Mucosa of rectum (tissue), 2 donors: ENCODE measurements around the gene PCDHA12.
"Not testable (repeated sequence)": the region's sequence is repeated elsewhere in the genome, so short reads cannot be mapped to it uniquely, and the experiment has no call there.

Experiments used
- H3K27ac ChIP-seq, 2 donors: one replicate each; pipeline ENCODE4 v1.7.0; 2013; ENCODE audit warnings: inconsistent platforms in 2 of 2, low read depth in 2 of 2, low read length in 2 of 2
- H3K27me3 ChIP-seq, 2 donors: one replicate each; pipeline ENCODE4 v1.7.0; 2013; ENCODE audit warnings: low read length in 2 of 2; ENCODE audit not compliant: control insufficient read depth in 2 of 2, insufficient read depth in 2 of 2
- H3K36me3 ChIP-seq, 2 donors: one replicate each; pipeline ENCODE4 v1.7.0; 2013; ENCODE audit warnings: low read length in 2 of 2; ENCODE audit not compliant: control insufficient read depth in 2 of 2, insufficient read depth in 2 of 2
- H3K4me1 ChIP-seq, 2 donors: one replicate each; pipeline ENCODE4 v1.7.0; 2013; ENCODE audit warnings: low read length in 2 of 2, mild to moderate bottlenecking in 1 of 2; ENCODE audit not compliant: control insufficient read depth in 2 of 2, insufficient read depth in 2 of 2
- H3K4me3 ChIP-seq, 2 donors: one replicate each; pipeline ENCODE4 v1.7.0; 2013; ENCODE audit warnings: low read length in 2 of 2
- H3K9ac ChIP-seq, 2 donors: one replicate each; pipeline ENCODE4 v1.7.0; 2013; ENCODE audit warnings: low read length in 2 of 2, low read depth in 1 of 2, mild to moderate bottlenecking in 1 of 2
- H3K9me3 ChIP-seq, 2 donors: one replicate each; pipeline ENCODE4 v1.7.0; 2013; ENCODE audit warnings: low read length in 2 of 2; ENCODE audit not compliant: control insufficient read depth in 2 of 2
- donor health status: healthy.
- donor health status: Normal muscosa, but diverticular disease.

Gene PCDHA12

GRCh38 chr5:140875085-140876065, at the start of gene PCDHA12:
TSS of gene PCDHA12 (plus strand) at chr5:140875308. CDS start at chr5:140875473, 165 bp downstream.
- Histone ChIP-seq H3K9ac (no peak within 1 kb of the TSS), H3K4me1 (no peaks in the 10 kb centered on the region), H3K4me3 (no peak within 1 kb of the TSS), H3K27ac (no peak within 1 kb of the TSS), H3K36me3 (no peaks in the 10 kb centered on the region), H3K27me3 (no peaks in the 10 kb centered on the region), H3K9me3 (peaks cover 11 to 12% of the 10 kb centered on the region in 2 donors)

GRCh38 chr5:140827704-140828361, 47.3 kb upstream of the PCDHA12 start, which contains the start of gene PCDHA6:
TSS of gene PCDHA6 (plus strand) at chr5:140827960. CDS start at chr5:140828092, 132 bp downstream.
- no peak within 1 kb of the TSS for H3K9ac ChIP-seq
- H3K4me3 ChIP-seq, result no peak within 1 kb of the TSS
- no peaks in the 10 kb centered on the region for H3K4me1 ChIP-seq
- peaks cover 5 to 9% of the 10 kb centered on the region in 2 donors for H3K9me3 ChIP-seq
- H3K27ac ChIP-seq, result no peak within 1 kb of the TSS
- no peaks in the 10 kb centered on the region for H3K36me3 ChIP-seq
- no peaks in the 10 kb centered on the region for H3K27me3 ChIP-seq

GRCh38 chr5:140828362-140828737, 46.8 kb upstream of the PCDHA12 start:
- no peaks in the 10 kb centered on the region for H3K27me3 ChIP-seq
- H3K9ac ChIP-seq, result no peak overlapping the region
- H3K9me3 ChIP-seq, result peaks cover 5 to 13% of the 10 kb centered on the region in 2 donors
- no peak overlapping the region for H3K4me3 ChIP-seq
- H3K4me1 ChIP-seq, result no peaks in the 10 kb centered on the region
- H3K27ac ChIP-seq, result no peak overlapping the region
- no peaks in the 10 kb centered on the region for H3K36me3 ChIP-seq

GRCh38 chr5:140829511-140830501, 45.3 kb upstream of the PCDHA12 start:
- H3K9me3 ChIP-seq, result peaks cover 5 to 13% of the 10 kb centered on the region in 2 donors
- H3K9ac ChIP-seq, H3K4me1 ChIP-seq, H3K27me3 ChIP-seq, H3K36me3 ChIP-seq, H3K4me3 ChIP-seq, H3K27ac ChIP-seq: not testable (repeated sequence)

GRCh38 chr5:140833993-140834392, 41.1 kb upstream of the PCDHA12 start, which contains the start of gene PCDHA7:
TSS of gene PCDHA7 (plus strand) at chr5:140834269. CDS start at chr5:140834384, 115 bp downstream.
- Histone ChIP-seq H3K36me3 (no peaks in the 10 kb centered on the region), H3K27ac (no peak within 1 kb of the TSS), H3K4me1 (no peaks in the 10 kb centered on the region), H3K27me3 (no peaks in the 10 kb centered on the region), H3K9ac (no peak within 1 kb of the TSS), H3K4me3 (no peak within 1 kb of the TSS), H3K9me3 (peaks cover 8 to 12% of the 10 kb centered on the region in 2 donors)

- H3K9me3 ChIP-seq, result peaks cover 8 to 12% of the 10 kb centered on the region in 2 donors
- not testable (repeated sequence) for H3K27ac ChIP-seq, H3K27me3 ChIP-seq, H3K4me1 ChIP-seq, H3K4me3 ChIP-seq, H3K9ac ChIP-seq, H3K36me3 ChIP-seq
These were observed 40.6 kb upstream of the PCDHA12 start for GRCh38 chr5:140834439-140835008.

GRCh38 chr5:140835622-140836510, 39.2 kb upstream of the PCDHA12 start:
- no peak overlapping the region for H3K4me3 ChIP-seq
- H3K27me3 ChIP-seq, result no peaks in the 10 kb centered on the region
- H3K9ac ChIP-seq, result no peak overlapping the region
- no peaks in the 10 kb centered on the region for H3K36me3 ChIP-seq
- H3K4me1 ChIP-seq, result no peaks in the 10 kb centered on the region
- H3K9me3 ChIP-seq, result peaks cover 8 to 12% of the 10 kb centered on the region in 2 donors
- H3K27ac ChIP-seq, result no peak overlapping the region

GRCh38 chr5:140840978-140841962, 33.8 kb upstream of the PCDHA12 start, which contains the start of gene PCDHA8:
TSS of gene PCDHA8 (plus strand) at chr5:140841187. CDS start at chr5:140841322, 135 bp downstream.
- Histone ChIP-seq H3K4me3 (no peak within 1 kb of the TSS), H3K9ac (no peak within 1 kb of the TSS), H3K27me3 (no peaks in the 10 kb centered on the region), H3K9me3 (peaks cover 3 to 7% of the 10 kb centered on the region in 2 donors), H3K4me1 (no peaks in the 10 kb centered on the region), H3K36me3 (no peaks in the 10 kb centered on the region), H3K27ac (no peak within 1 kb of the TSS)
